CD14-positive monocyte (primary cell): ENCODE measurements around the gene RMC1. TPM values are rescaled to one million over a fixed set of nuclear protein-coding genes. Genes with fewer than 3 reads are reported as not detected.

Source experiments
- DNase-seq, 3 donors: peaks; one replicate each; pipeline ENCODE4 v3.0.0-alpha.2; 2011 to 2022
- H2AFZ ChIP-seq: 2 replicates; pipeline ENCODE4 v1.6.0; 2012; ENCODE audit warnings: mild to moderate bottlenecking, low read depth, low read length, inconsistent platforms; ENCODE audit not compliant: insufficient read depth, poor library complexity, severe bottlenecking
- H3K27ac ChIP-seq, 2 donors: 1 replicate in 1 of 2; 2 replicates in 1 of 2; pipeline ENCODE4 v1.5.1; 2012 to 2013; ENCODE audit warnings: low read length in 2 of 2, control low read depth in 1 of 2, inconsistent platforms in 1 of 2, low read depth in 1 of 2, mild to moderate bottlenecking in 1 of 2
- H3K27me3 ChIP-seq, 2 donors: one replicate each; pipeline versions ENCODE4 v1.6.0 to v1.6.1; 2011 to 2013; ENCODE audit warnings: low read length in 2 of 2; ENCODE audit not compliant: control insufficient read depth in 2 of 2, insufficient read depth in 2 of 2
- H3K36me3 ChIP-seq, 2 donors: replicated peaks in 1 of 2; 1 replicate in 1 of 2; 2 replicates in 1 of 2; pipeline versions ENCODE4 v1.5.1 to v1.6.1; 2012 to 2013; ENCODE audit warnings: low read length in 2 of 2, control low read depth in 1 of 2, inconsistent platforms in 1 of 2, mild to moderate bottlenecking in 1 of 2; ENCODE audit not compliant: insufficient read depth in 2 of 2, control insufficient read depth in 1 of 2
- H3K4me1 ChIP-seq, 2 donors: 1 replicate in 1 of 2; 2 replicates in 1 of 2; pipeline versions ENCODE4 v1.5.1 to v1.6.1; 2012 to 2013; ENCODE audit warnings: low read length in 2 of 2, control low read depth in 1 of 2, inconsistent platforms in 1 of 2, mild to moderate bottlenecking in 1 of 2, moderate library complexity in 1 of 2; ENCODE audit not compliant: insufficient read depth in 2 of 2, control insufficient read depth in 1 of 2
- H3K4me2 ChIP-seq: replicated peaks from 2 replicates; pipeline ENCODE3; 2012; ENCODE audit warnings: low read length, moderate library complexity, mild to moderate bottlenecking; ENCODE audit not compliant: poor library complexity, severe bottlenecking; ENCODE audit errors: extremely low read depth
- H3K4me3 ChIP-seq, 3 experiments: fragments of 200-600 bp in 1 of 3; sonication (generic) in 1 of 3; replicated peaks in 1 of 3; 1 replicate in 2 of 3; 2 replicates in 1 of 3; pipeline ENCODE4 v1.5.1; 2011 to 2013; ENCODE audit warnings: low read length in 3 of 3, mild to moderate bottlenecking in 3 of 3, control low read depth in 2 of 3, low read depth in 2 of 3, inconsistent platforms in 1 of 3, moderate library complexity in 1 of 3
- H3K79me2 ChIP-seq: 2 replicates; pipeline ENCODE4 v1.6.0; 2012; ENCODE audit warnings: mild to moderate bottlenecking, control low read depth, inconsistent platforms, low read length, moderate library complexity; ENCODE audit not compliant: insufficient read depth
- H3K9ac ChIP-seq: 2 replicates; pipeline ENCODE4 v1.6.0; 2017; ENCODE audit warnings: low read length, mild to moderate bottlenecking; ENCODE audit not compliant: insufficient read depth, poor library complexity, severe bottlenecking
- H3K9me3 ChIP-seq, 2 donors: replicated peaks in 1 of 2; 1 replicate in 1 of 2; 2 replicates in 1 of 2; pipeline versions ENCODE4 v1.5.1 to v1.6.1; 2012 to 2013; ENCODE audit warnings: low read length in 2 of 2, control low read depth in 1 of 2; ENCODE audit not compliant: control insufficient read depth in 1 of 2, insufficient read depth in 1 of 2
- H4K20me1 ChIP-seq: 2 replicates; pipeline ENCODE4 v1.6.0; 2012; ENCODE audit warnings: mild to moderate bottlenecking, low read length, control low read depth, moderate library complexity; ENCODE audit not compliant: insufficient read depth
- H3K27ac Mint-ChIP-seq, 7 donors: one replicate each; pipeline ENCODE4 v1.8.0; 2020; ENCODE audit warnings: mild to moderate bottlenecking in 7 of 7, mixed read lengths in 7 of 7, moderate library complexity in 6 of 7, inconsistent platforms in 2 of 7
- H3K27me3 Mint-ChIP-seq, 3 donors: one replicate each; pipeline ENCODE4 v1.8.0; 2021 to 2022; ENCODE audit warnings: low read depth in 3 of 3, mild to moderate bottlenecking in 3 of 3, mixed read lengths in 3 of 3, moderate library complexity in 3 of 3, inconsistent platforms in 1 of 3
- H3K36me3 Mint-ChIP-seq, 2 donors: one replicate each; pipeline ENCODE4 v1.8.0; 2020; ENCODE audit warnings: mixed read lengths in 2 of 2, inconsistent platforms in 1 of 2, mild to moderate bottlenecking in 1 of 2
- H3K4me1 Mint-ChIP-seq: one replicate; pipeline ENCODE4 v1.8.0; 2020; ENCODE audit warnings: mild to moderate bottlenecking, mixed read lengths
- H3K4me3 Mint-ChIP-seq, 2 donors: one replicate each; pipeline ENCODE4 v1.8.0; 2020; ENCODE audit warnings: mild to moderate bottlenecking in 2 of 2, mixed read lengths in 2 of 2, moderate library complexity in 1 of 2
- H3K9me3 Mint-ChIP-seq, 7 donors: one replicate each; pipeline ENCODE4 v1.8.0; 2020 to 2022; ENCODE audit warnings: mixed read lengths in 7 of 7, mild to moderate bottlenecking in 6 of 7, moderate library complexity in 6 of 7, inconsistent platforms in 2 of 7
- WGBS: methylation state at CpG from one replicate; pipeline ENCODE4 v1.1.5; 2013; ENCODE audit warnings: missing lambda C conversion rate; ENCODE audit not compliant: insufficient coverage; 5-methylcytosine and 5-hydroxymethylcytosine counted together
- intact Hi-C, 2 donors: fragments of 100-400 bp; cut with micrococcal nuclease; formaldehyde crosslinking; loops; one replicate each; pipeline versions ENCODE4 v1.15.0 to v1.15.1; 2023
- polyA plus RNA-seq, 3 donors: library from polyadenylated mRNA; depleted of rRNA in 1 of 3; unstranded in 2 of 3; stranded (reverse) in 1 of 3; fragments of 300-500 nt in 2 of 3; fragments of >200 nt in 1 of 3; fragmentation: Illumina TruSeq in 2 of 3; gene quantifications; 1 replicate in 2 of 3; 2 replicates in 1 of 3; pipeline ENCODE4 v1.2.3, GENCODE V29; 2012 to 2021
- TF ChIP-seq, protein P1 (sequence below): fragments of 200-600 bp; IDR thresholded peaks from one replicate; pipeline ENCODE4 v1.8.0; 2022; ENCODE audit warnings: antibody characterized with exemption, mild to moderate bottlenecking

The RMC1 gene
- polyA plus RNA-seq, 3 donors: 21.9 to 70.8 (median 30.1) TPM

DNA sequence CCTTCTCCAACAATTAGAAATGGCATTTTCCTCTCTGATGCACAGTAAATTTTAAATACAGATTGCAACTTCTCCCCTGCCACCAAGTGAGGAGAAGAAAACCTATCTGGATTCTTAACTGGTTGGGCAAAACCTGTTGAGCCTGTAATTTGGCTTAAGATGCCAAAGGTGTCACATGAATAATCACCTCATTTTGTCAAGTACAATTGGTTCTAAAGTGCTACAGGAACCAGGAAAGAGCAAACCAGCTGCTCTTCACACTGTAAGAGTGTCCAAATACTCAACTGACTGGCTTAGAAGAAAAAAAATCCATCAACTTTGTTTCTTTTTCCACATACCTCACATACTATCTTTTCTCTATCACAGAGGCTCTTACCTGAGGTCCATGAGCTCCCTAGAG, 47.6 kb downstream of the RMC1 start:
- Histone ChIP-seq H3K4me2 (no peak overlapping the region), H4K20me1 (peaks cover 12% of the 10 kb centered on the region), H2AFZ (no peak overlapping the region), H3K27me3 (no peaks in the 10 kb centered on the region), H3K9ac (no peak overlapping the region), H3K9me3 (no peaks in the 10 kb centered on the region), H3K4me1 (no peaks in the 10 kb centered on the region), H3K4me3 (no peak overlapping the region), H3K27ac (no peak overlapping the region), H3K79me2 (no peaks in the 10 kb centered on the region), H3K36me3 (peaks cover 75 to 100% of the 10 kb centered on the region in 2 donors)
- no peak for DNase-seq
- intact Hi-C loops: no loop called here
- peaks cover 90 to 99% of the 10 kb centered on the region in 2 donors for H3K36me3 Mint-ChIP-seq
- peaks cover 2% of the 10 kb centered on the region for H3K4me1 Mint-ChIP-seq
- no peak overlapping the region for H3K4me3 Mint-ChIP-seq
- peaks cover 0 to 3% (median 0%) of the 10 kb centered on the region in 7 donors for H3K9me3 Mint-ChIP-seq
- TF ChIP-seq, protein P1, sequence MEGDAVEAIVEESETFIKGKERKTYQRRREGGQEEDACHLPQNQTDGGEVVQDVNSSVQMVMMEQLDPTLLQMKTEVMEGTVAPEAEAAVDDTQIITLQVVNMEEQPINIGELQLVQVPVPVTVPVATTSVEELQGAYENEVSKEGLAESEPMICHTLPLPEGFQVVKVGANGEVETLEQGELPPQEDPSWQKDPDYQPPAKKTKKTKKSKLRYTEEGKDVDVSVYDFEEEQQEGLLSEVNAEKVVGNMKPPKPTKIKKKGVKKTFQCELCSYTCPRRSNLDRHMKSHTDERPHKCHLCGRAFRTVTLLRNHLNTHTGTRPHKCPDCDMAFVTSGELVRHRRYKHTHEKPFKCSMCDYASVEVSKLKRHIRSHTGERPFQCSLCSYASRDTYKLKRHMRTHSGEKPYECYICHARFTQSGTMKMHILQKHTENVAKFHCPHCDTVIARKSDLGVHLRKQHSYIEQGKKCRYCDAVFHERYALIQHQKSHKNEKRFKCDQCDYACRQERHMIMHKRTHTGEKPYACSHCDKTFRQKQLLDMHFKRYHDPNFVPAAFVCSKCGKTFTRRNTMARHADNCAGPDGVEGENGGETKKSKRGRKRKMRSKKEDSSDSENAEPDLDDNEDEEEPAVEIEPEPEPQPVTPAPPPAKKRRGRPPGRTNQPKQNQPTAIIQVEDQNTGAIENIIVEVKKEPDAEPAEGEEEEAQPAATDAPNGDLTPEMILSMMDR: no peak
- H3K27me3 Mint-ChIP-seq: no peaks in the 10 kb centered on the region
- no peak overlapping the region for H3K27ac Mint-ChIP-seq

DNA sequence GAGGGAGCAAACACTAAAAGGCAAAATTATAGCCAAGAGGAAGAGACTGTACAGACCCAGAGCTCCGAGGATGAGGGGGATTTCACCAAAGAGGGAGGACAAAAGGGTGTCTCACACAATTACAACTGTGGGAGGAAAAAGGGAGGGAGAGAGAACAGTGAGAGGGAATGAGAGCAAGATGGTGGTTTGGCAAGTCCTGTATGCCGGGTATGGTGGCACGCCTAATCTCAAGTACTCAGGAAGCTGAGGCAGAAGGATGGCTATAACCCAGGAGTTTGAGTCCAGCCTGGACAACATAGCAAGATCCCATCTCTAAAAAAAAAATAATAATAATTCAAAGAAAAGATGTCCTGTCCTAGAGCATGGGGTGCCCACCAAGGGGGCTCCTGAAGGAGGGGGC, 48.7 kb downstream of the RMC1 start:
- H2AFZ ChIP-seq: no peak overlapping the region
- Mint-ChIP-seq H3K4me1 (peaks cover 2% of the 10 kb centered on the region), H3K27me3 (no peaks in the 10 kb centered on the region), H3K4me3 (no peak overlapping the region), H3K36me3 (peaks cover 91 to 99% of the 10 kb centered on the region in 2 donors), H3K27ac (no peak overlapping the region), H3K9me3 (peaks cover 0 to 3% (median 0%) of the 10 kb centered on the region in 7 donors)
- H3K79me2 ChIP-seq: no peaks in the 10 kb centered on the region
- H3K9me3 ChIP-seq: no peaks in the 10 kb centered on the region
- DNase-seq: no peak
- H3K4me1 ChIP-seq: no peaks in the 10 kb centered on the region
- H3K4me3 ChIP-seq: no peak overlapping the region
- 100% methylated on average over 1 of the region's 3 CpGs for WGBS
- no peak overlapping the region for H3K9ac ChIP-seq
- no peak overlapping the region for H3K27ac ChIP-seq
- no peak overlapping the region for H3K4me2 ChIP-seq
- TF ChIP-seq, protein P1: no peak
- peaks cover 6% of the 10 kb centered on the region for H4K20me1 ChIP-seq
- peaks cover 78 to 100% of the 10 kb centered on the region in 2 donors for H3K36me3 ChIP-seq
- intact Hi-C loops: no loop called here
- H3K27me3 ChIP-seq: no peaks in the 10 kb centered on the region
